Neural cell (in vitro differentiated cells): ENCODE measurements around the gene CCDC85C. TPM values are rescaled to one million over a fixed set of nuclear protein-coding genes. Genes with fewer than 3 reads are reported as not detected.
A peak's percentile ranks its signal among the peaks of the same experiment; 100 is the strongest.

Source experiments
- H2AFZ ChIP-seq: fragments of 200-600, 300-800 bp; sonication (generic), shearing (Covaris generic); 2 replicates; pipeline ENCODE4 v1.6.0; 2014; ENCODE audit warnings: low read depth, mild to moderate bottlenecking, antibody characterized with exemption, low read length, moderate library complexity
- H3F3A ChIP-seq: fragments of 200-600 bp; shearing (Covaris generic); 2 replicates; pipeline ENCODE4 v1.6.1; 2016; ENCODE audit warnings: mild to moderate bottlenecking, moderate library complexity, mixed read lengths, antibody characterized with exemption, low read length; ENCODE audit not compliant: insufficient read depth, poor library complexity, severe bottlenecking
- H3K27ac ChIP-seq: fragments of 200-600, 300-800 bp; sonication (generic), shearing (Covaris generic); 2 replicates; pipeline ENCODE4 v1.5.1; 2014; ENCODE audit warnings: mild to moderate bottlenecking, low read length, moderate library complexity
- H3K27me3 ChIP-seq: fragments of 300-800, 200-600 bp; sonication (generic), shearing (Covaris generic); 2 replicates; pipeline ENCODE4 v1.6.0; 2014; ENCODE audit warnings: mild to moderate bottlenecking, low read depth, low read length, moderate library complexity; ENCODE audit not compliant: insufficient read depth
- H3K36me3 ChIP-seq: fragments of 300-800, 200-600 bp; sonication (generic), shearing (Covaris generic); 2 replicates; pipeline ENCODE4 v1.5.1; 2014; ENCODE audit warnings: mild to moderate bottlenecking, antibody characterized with exemption, low read length, moderate library complexity; ENCODE audit not compliant: insufficient read depth
- H3K4me2 ChIP-seq: fragments of 300-800, 200-600 bp; sonication (generic), shearing (Covaris generic); 2 replicates; pipeline ENCODE4 v1.6.0; 2014; ENCODE audit warnings: mild to moderate bottlenecking, low read length
- H3K4me3 ChIP-seq: fragments of 300-800, 200-600 bp; sonication (generic), shearing (Covaris generic); 2 replicates; pipeline ENCODE4 v1.5.1; 2014; ENCODE audit warnings: mild to moderate bottlenecking, low read length, moderate library complexity
- H3K79me2 ChIP-seq: fragments of 200-600 bp; shearing (Covaris generic); replicated peaks from 2 replicates; pipeline ENCODE4 v1.6.0; 2014; ENCODE audit warnings: mild to moderate bottlenecking, low read length, moderate library complexity; ENCODE audit not compliant: insufficient read depth
- H3K9ac ChIP-seq: fragments of 300-800, 200-600 bp; sonication (generic), shearing (Covaris generic); 2 replicates; pipeline ENCODE4 v1.6.1; 2016; ENCODE audit warnings: mild to moderate bottlenecking, low read length, mixed read lengths
- H3K9me2 ChIP-seq: fragments of 200-600 bp; shearing (Covaris generic); 2 replicates; pipeline ENCODE4 v1.6.1; 2016; ENCODE audit warnings: mild to moderate bottlenecking, low read length, mixed read lengths; ENCODE audit not compliant: insufficient read depth
- H3K9me3 ChIP-seq: fragments of 200-600, 300-800 bp; sonication (generic), shearing (Covaris generic); 2 replicates; pipeline ENCODE4 v1.6.1; 2016; ENCODE audit warnings: mild to moderate bottlenecking, mixed run types, low read length, moderate library complexity, mixed read lengths
- H4K20me1 ChIP-seq: fragments of 200-600 bp; shearing (Covaris generic); 2 replicates; pipeline ENCODE4 v1.6.1; 2016; ENCODE audit warnings: mild to moderate bottlenecking, mixed run types; ENCODE audit not compliant: insufficient read depth
- CTCF ChIP-seq: fragments of 450-650 bp; IDR thresholded peaks from 2 replicates; pipeline ENCODE4 v1.5.1; 2014; ENCODE audit warnings: antibody characterized with exemption, mild to moderate bottlenecking, moderate library complexity; ENCODE audit not compliant: poor library complexity, severe bottlenecking
- EP300 ChIP-seq: fragments of 450-650 bp; conservative IDR thresholded peaks from 2 replicates; pipeline ENCODE4 v1.6.1; 2014; ENCODE audit warnings: antibody characterized with exemption, mild to moderate bottlenecking, moderate library complexity; ENCODE audit not compliant: poor library complexity, severe bottlenecking
- EZH2 ChIP-seq: fragments of 200-600, 300-800 bp; shearing (Covaris generic), sonication (generic); IDR thresholded peaks from 2 replicates; pipeline ENCODE4 v1.6.1; 2014; ENCODE audit warnings: antibody characterized with exemption, low read length, borderline replicate concordance, mild to moderate bottlenecking; ENCODE audit not compliant: insufficient read depth, poor library complexity, severe bottlenecking
- MXI1 ChIP-seq: fragments of 450-650 bp; conservative IDR thresholded peaks from 2 replicates; pipeline ENCODE4 v1.6.1; 2014; ENCODE audit warnings: antibody characterized with exemption, mild to moderate bottlenecking; ENCODE audit not compliant: poor library complexity, severe bottlenecking
- POLR2AphosphoS5 ChIP-seq: IDR thresholded peaks from 2 replicates; pipeline ENCODE4 v1.6.1; 2012
- RAD21 ChIP-seq: fragments of 450-650 bp; conservative IDR thresholded peaks from 2 replicates; pipeline ENCODE4 v1.6.1; 2014; ENCODE audit warnings: antibody characterized with exemption, mild to moderate bottlenecking, moderate library complexity
- SMC3 ChIP-seq: fragments of 450-650 bp; conservative IDR thresholded peaks from 2 replicates; pipeline ENCODE4 v1.6.1; 2014; ENCODE audit warnings: antibody characterized with exemption, mild to moderate bottlenecking, moderate library complexity; ENCODE audit not compliant: poor library complexity
- TAF1 ChIP-seq: IDR thresholded peaks from 2 replicates; pipeline ENCODE4 v1.6.1; 2012; ENCODE audit warnings: low read depth
- polyA minus RNA-seq: library from RNA; depleted of rRNA, polyadenylated mRNA; stranded (reverse); fragments of >200 nt; gene quantifications from 2 replicates; pipeline ENCODE4 v1.2.3, GENCODE V29; 2014
- polyA plus RNA-seq: library from polyadenylated mRNA; depleted of rRNA; stranded (reverse); fragments of >200 nt; gene quantifications from 2 replicates; pipeline ENCODE4 v1.2.3, GENCODE V29; 2014
- TF ChIP-seq, protein P1 (sequence below): IDR thresholded peaks from 2 replicates; pipeline ENCODE4 v1.6.1; 2012; ENCODE audit warnings: borderline replicate concordance

CCDC85C gene
- polyA plus RNA-seq, result 24.8 and 25.5 TPM in 2 replicates
- polyA minus RNA-seq, result 34.8 and 37.5 TPM in 2 replicates

- Histone ChIP-seq H3K4me2 (peak within 1 kb of the TSS; percentile 49), H3K27me3 (no peaks in the 10 kb centered on the region), H3K36me3 (no peaks in the 10 kb centered on the region), H3K27ac (peak within 1 kb of the TSS; percentile 99), H3K9me3 (no peaks in the 10 kb centered on the region), H2AFZ (peak within 1 kb of the TSS; percentile 93), H4K20me1 (peaks cover 22% of the 10 kb centered on the region), H3K4me3 (peak within 1 kb of the TSS; percentile 93), H3F3A (peaks cover 9% of the 10 kb centered on the region), H3K9ac (peak within 1 kb of the TSS; percentile 99), H3K9me2 (no peaks in the 10 kb centered on the region), H3K79me2 (peaks cover 42% of the 10 kb centered on the region)
- peak; percentile 49 for TF ChIP-seq CTCF
- no peak for TF ChIP-seq EZH2
- peak; percentile 46 for TF ChIP-seq POLR2AphosphoS5
- peak; percentile 52 for TF ChIP-seq RAD21
- TF ChIP-seq MXI1, result peak; percentile 93
- TF ChIP-seq, protein P1, sequence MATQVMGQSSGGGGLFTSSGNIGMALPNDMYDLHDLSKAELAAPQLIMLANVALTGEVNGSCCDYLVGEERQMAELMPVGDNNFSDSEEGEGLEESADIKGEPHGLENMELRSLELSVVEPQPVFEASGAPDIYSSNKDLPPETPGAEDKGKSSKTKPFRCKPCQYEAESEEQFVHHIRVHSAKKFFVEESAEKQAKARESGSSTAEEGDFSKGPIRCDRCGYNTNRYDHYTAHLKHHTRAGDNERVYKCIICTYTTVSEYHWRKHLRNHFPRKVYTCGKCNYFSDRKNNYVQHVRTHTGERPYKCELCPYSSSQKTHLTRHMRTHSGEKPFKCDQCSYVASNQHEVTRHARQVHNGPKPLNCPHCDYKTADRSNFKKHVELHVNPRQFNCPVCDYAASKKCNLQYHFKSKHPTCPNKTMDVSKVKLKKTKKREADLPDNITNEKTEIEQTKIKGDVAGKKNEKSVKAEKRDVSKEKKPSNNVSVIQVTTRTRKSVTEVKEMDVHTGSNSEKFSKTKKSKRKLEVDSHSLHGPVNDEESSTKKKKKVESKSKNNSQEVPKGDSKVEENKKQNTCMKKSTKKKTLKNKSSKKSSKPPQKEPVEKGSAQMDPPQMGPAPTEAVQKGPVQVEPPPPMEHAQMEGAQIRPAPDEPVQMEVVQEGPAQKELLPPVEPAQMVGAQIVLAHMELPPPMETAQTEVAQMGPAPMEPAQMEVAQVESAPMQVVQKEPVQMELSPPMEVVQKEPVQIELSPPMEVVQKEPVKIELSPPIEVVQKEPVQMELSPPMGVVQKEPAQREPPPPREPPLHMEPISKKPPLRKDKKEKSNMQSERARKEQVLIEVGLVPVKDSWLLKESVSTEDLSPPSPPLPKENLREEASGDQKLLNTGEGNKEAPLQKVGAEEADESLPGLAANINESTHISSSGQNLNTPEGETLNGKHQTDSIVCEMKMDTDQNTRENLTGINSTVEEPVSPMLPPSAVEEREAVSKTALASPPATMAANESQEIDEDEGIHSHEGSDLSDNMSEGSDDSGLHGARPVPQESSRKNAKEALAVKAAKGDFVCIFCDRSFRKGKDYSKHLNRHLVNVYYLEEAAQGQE, result no peak
- TF ChIP-seq TAF1, result no peak
- TF ChIP-seq SMC3, result peak; percentile 56
- TF ChIP-seq EP300, result peak; percentile 44
These were observed at the start of gene CCDC85C for GRCh38 chr14:99603471-99604277. TSS of gene CCDC85C (minus strand) at chr14:99604207. CDS start at chr14:99603959, 248 bp downstream.

GRCh38 chr14:99651953-99652746, 48.1 kb upstream of the CCDC85C start:
- Histone ChIP-seq H3K4me3 (no peak overlapping the region), H4K20me1 (no peaks in the 10 kb centered on the region), H3K9me2 (no peaks in the 10 kb centered on the region), H3K9me3 (no peaks in the 10 kb centered on the region), H3F3A (no peaks in the 10 kb centered on the region), H3K27ac (no peak overlapping the region), H3K4me2 (no peak overlapping the region), H3K9ac (no peak overlapping the region), H3K36me3 (no peaks in the 10 kb centered on the region), H3K27me3 (no peaks in the 10 kb centered on the region), H2AFZ (no peak overlapping the region), H3K79me2 (no peaks in the 10 kb centered on the region)
- TF ChIP-seq EZH2, result no peak
- TF ChIP-seq SMC3, result no peak
- TF ChIP-seq RAD21, result no peak
- TF ChIP-seq, protein P1, result no peak
- no peak for TF ChIP-seq POLR2AphosphoS5
- no peak for TF ChIP-seq EP300
- TF ChIP-seq TAF1, result no peak
- TF ChIP-seq MXI1, result no peak
